ENCODE data around the gene CDKL2.
"Not testable (repeated sequence)": the region's sequence is repeated elsewhere in the genome, so short reads cannot be mapped to it uniquely, and the experiment has no call there.

- TF ChIP-seq CTCF, POLR2A (IDR thresholded peaks at IDR 0.05): not testable (repeated sequence)
These were observed 93.0 kb downstream of the CDKL2 start for GRCh38 chr4:75537308-75537707.

Data from uterus (tissue), 2 donors.